Activated CD4-positive, alpha-beta memory T cell treated with anti-CD3 and anti-CD28 coated beads, Interleukin-2, amount 10 ng/mL, durations not matched to agents 7 days and 5 days (primary cell): ENCODE data around the gene DENND4C. TPM values are rescaled to one million over a fixed set of nuclear protein-coding genes. Genes with fewer than 3 reads are reported as not detected.
"Not testable (repeated sequence)": the region's sequence is repeated elsewhere in the genome, so short reads cannot be mapped to it uniquely, and the experiment has no call there.

Experiments used
- CTCF ChIA-PET: fragments of 350-600 bp; sonication (Branson Sonifier 250); formaldehyde crosslinking; loops from one replicate; lab custom pipeline; 2021; ENCODE audit warnings: antibody characterized with exemption, inconsistent platforms; lab: Charles Lee
- POLR2A ChIA-PET: fragments of 350-600 bp; sonication (Branson Sonifier 250); formaldehyde crosslinking; loops from one replicate; lab custom pipeline; 2021; ENCODE audit warnings: antibody characterized with exemption; lab: Charles Lee
- DNase-seq: peaks from one replicate; pipeline ENCODE4 v3.0.0-alpha.2; 2020
- H3K27ac Mint-ChIP-seq: one replicate; pipeline ENCODE4 v1.8.0; 2021; ENCODE audit warnings: mild to moderate bottlenecking, mixed read lengths
- H3K27me3 Mint-ChIP-seq: one replicate; pipeline ENCODE4 v1.8.0; 2021; ENCODE audit warnings: mixed read lengths
- H3K36me3 Mint-ChIP-seq: one replicate; pipeline ENCODE4 v1.8.0; 2021; ENCODE audit warnings: low read depth, mixed read lengths
- H3K4me1 Mint-ChIP-seq: one replicate; pipeline ENCODE4 v1.8.0; 2021; ENCODE audit warnings: mixed read lengths
- H3K4me3 Mint-ChIP-seq: one replicate; pipeline ENCODE4 v1.8.0; 2021; ENCODE audit warnings: mild to moderate bottlenecking, mixed read lengths
- H3K9me3 Mint-ChIP-seq: one replicate; pipeline ENCODE4 v1.8.0; 2021; ENCODE audit warnings: mixed read lengths
- total RNA-seq, 2 experiments: library from RNA; stranded (reverse); gene quantifications; one replicate each; pipeline ENCODE4 v1.2.3, GENCODE V29; 2021

DENND4C gene
- total RNA-seq, 2 experiments from 2014 or later: 47.1 to 52.2 TPM

- Mint-ChIP-seq H3K27ac (peak overlapping the region; percentile 89), H3K9me3 (no peaks in the 10 kb centered on the region), H3K4me3 (peak overlapping the region; percentile 91), H3K27me3 (no peaks in the 10 kb centered on the region), H3K4me1 (peaks cover 46% of the 10 kb centered on the region), H3K36me3 (peaks cover 50% of the 10 kb centered on the region)
- DNase-seq: no peak
- ChIA-PET POLR2A (interaction anchor here (0.6 to 2.3 kb wide), 20 partner anchors 10 to 331 kb away, joined by 3 to 27 read pairs (median 10); partner anchors contain the start of genes ACER2, HAUS6 and RRAGA), CTCF (interaction anchor here (1.1 kb wide), 1 partner anchor 28 kb away, joined by 4 read pairs; the partner anchor contains the start of gene ACER2)
Measured at GRCh38 chr9:19380826-19381075, 150.3 kb downstream of the DENND4C start.

- Mint-ChIP-seq H3K36me3 (peaks cover 41% of the 10 kb centered on the region), H3K27me3 (no peaks in the 10 kb centered on the region), H3K4me1 (peaks cover 38% of the 10 kb centered on the region), H3K4me3 (no peak overlapping the region), H3K9me3 (no peaks in the 10 kb centered on the region), H3K27ac (no peak overlapping the region)
- POLR2A ChIA-PET: no interaction called here
- CTCF ChIA-PET: interaction anchor here (0.6 kb wide), 1 partner anchor 76 kb away, joined by 3 read pairs; no protein-coding TSS in a partner anchor
- DNase-seq: no peak
Measured at GRCh38 chr9:19381656-19382055, 151.2 kb downstream of the DENND4C start.

- H3K4me3 Mint-ChIP-seq, H3K36me3 Mint-ChIP-seq, H3K9me3 Mint-ChIP-seq, DNase-seq, POLR2A ChIA-PET, H3K27ac Mint-ChIP-seq: not testable (repeated sequence)
- peaks cover 18% of the 10 kb centered on the region for H3K27me3 Mint-ChIP-seq
- H3K4me1 Mint-ChIP-seq: peaks cover 16% of the 10 kb centered on the region
- CTCF ChIA-PET: interaction anchor here (0.7 kb wide), 1 partner anchor 23 kb away, joined by 3 read pairs; no protein-coding TSS in a partner anchor
Measured at GRCh38 chr9:19385212-19385611, 154.7 kb downstream of the DENND4C start.

GRCh38 chr9:19385786-19386501, 155.5 kb downstream of the DENND4C start:
- ChIA-PET POLR2A (no interaction called here), CTCF (no interaction called here)
- H3K36me3 Mint-ChIP-seq: peaks cover 4% of the 10 kb centered on the region
- H3K9me3 Mint-ChIP-seq: no peaks in the 10 kb centered on the region
- no peak overlapping the region for H3K4me3 Mint-ChIP-seq
- no peak for DNase-seq
- H3K27ac Mint-ChIP-seq: no peak overlapping the region
- H3K27me3 Mint-ChIP-seq: peaks cover 22% of the 10 kb centered on the region
- peaks cover 10% of the 10 kb centered on the region for H3K4me1 Mint-ChIP-seq

GRCh38 chr9:19386502-19387044, 156.1 kb downstream of the DENND4C start:
- Mint-ChIP-seq H3K27me3 (peaks cover 25% of the 10 kb centered on the region), H3K4me3 (no peak overlapping the region), H3K27ac (no peak overlapping the region), H3K4me1 (peaks cover 5% of the 10 kb centered on the region), H3K9me3 (no peaks in the 10 kb centered on the region), H3K36me3 (no peaks in the 10 kb centered on the region)
- ChIA-PET CTCF (no interaction called here), POLR2A (no interaction called here)
- no peak for DNase-seq

- DNase-seq: no peak
- no peaks in the 10 kb centered on the region for H3K36me3 Mint-ChIP-seq
- CTCF ChIA-PET: no interaction called here
- POLR2A ChIA-PET: no interaction called here
- H3K4me3 Mint-ChIP-seq: no peak overlapping the region
- peaks cover under 1% of the 10 kb centered on the region for H3K4me1 Mint-ChIP-seq
- H3K9me3 Mint-ChIP-seq: no peaks in the 10 kb centered on the region
- no peak overlapping the region for H3K27ac Mint-ChIP-seq
- peaks cover 25% of the 10 kb centered on the region for H3K27me3 Mint-ChIP-seq
Measured at GRCh38 chr9:19387317-19387716, 156.8 kb downstream of the DENND4C start.

- H3K4me1 Mint-ChIP-seq, H3K27ac Mint-ChIP-seq, H3K36me3 Mint-ChIP-seq, DNase-seq, H3K4me3 Mint-ChIP-seq, CTCF ChIA-PET, H3K9me3 Mint-ChIP-seq: not testable (repeated sequence)
- POLR2A ChIA-PET: interaction anchor here (2.6 kb wide), 1 partner anchor 10 kb away, joined by 10 read pairs; the partner anchor contains the start of gene RPS6
- H3K27me3 Mint-ChIP-seq: peaks cover 25% of the 10 kb centered on the region
Measured at GRCh38 chr9:19389539-19389938, 159.0 kb downstream of the DENND4C start.

- POLR2A ChIA-PET: no interaction called here
- CTCF ChIA-PET: interaction anchor here (0.7 kb wide), 1 partner anchor 59 kb away, joined by 3 read pairs; no protein-coding TSS in a partner anchor
Measured at GRCh38 chr9:19397845-19398244, 167.4 kb downstream of the DENND4C start.

GRCh38 chr9:19403231-19403630, 172.7 kb downstream of the DENND4C start:
- H3K27me3 Mint-ChIP-seq, H3K9me3 Mint-ChIP-seq, H3K4me3 Mint-ChIP-seq, H3K4me1 Mint-ChIP-seq, DNase-seq, H3K36me3 Mint-ChIP-seq, CTCF ChIA-PET, H3K27ac Mint-ChIP-seq, POLR2A ChIA-PET: not testable (repeated sequence)

More at GRCh38 chr9:19397845-19398244, 167.4 kb downstream of the DENND4C start:
- no peak overlapping the region for H3K27ac Mint-ChIP-seq
- H3K4me3 Mint-ChIP-seq: no peak overlapping the region
- DNase-seq: no peak
- peaks cover 4% of the 10 kb centered on the region for H3K4me1 Mint-ChIP-seq
- H3K27me3 Mint-ChIP-seq: no peaks in the 10 kb centered on the region
- H3K36me3 Mint-ChIP-seq: peaks cover 2% of the 10 kb centered on the region
- H3K9me3 Mint-ChIP-seq: peaks cover 3% of the 10 kb centered on the region

GRCh38 chr9:19404283-19405075, 174.0 kb downstream of the DENND4C start:
- H3K4me1 Mint-ChIP-seq: peaks cover 12% of the 10 kb centered on the region
- no peak overlapping the region for H3K27ac Mint-ChIP-seq
- ChIA-PET POLR2A (interaction anchor here (0.5 to 2.0 kb wide), 2 partner anchors 24 to 25 kb away, joined by 3 to 10 read pairs; partner anchors contain the start of gene RPS6), CTCF (no interaction called here)
- DNase-seq: no peak
- peaks cover 8% of the 10 kb centered on the region for H3K9me3 Mint-ChIP-seq
- H3K27me3 Mint-ChIP-seq: peaks cover 8% of the 10 kb centered on the region
- peaks cover 7% of the 10 kb centered on the region for H3K36me3 Mint-ChIP-seq
- H3K4me3 Mint-ChIP-seq: no peak overlapping the region

GRCh38 chr9:19405771-19406170, 175.3 kb downstream of the DENND4C start:
- Mint-ChIP-seq H3K27me3 (peaks cover 8% of the 10 kb centered on the region), H3K27ac (no peak overlapping the region), H3K9me3 (peaks cover 8% of the 10 kb centered on the region), H3K4me1 (peaks cover 16% of the 10 kb centered on the region), H3K36me3 (peaks cover 7% of the 10 kb centered on the region), H3K4me3 (no peak overlapping the region)
- ChIA-PET CTCF (no interaction called here), POLR2A (interaction anchor here (2.0 kb wide), 1 partner anchor 26 kb away, joined by 10 read pairs; the partner anchor contains the start of gene RPS6)
- no peak for DNase-seq

- Mint-ChIP-seq H3K36me3 (peaks cover 4% of the 10 kb centered on the region), H3K9me3 (peaks cover 2% of the 10 kb centered on the region), H3K4me3 (peak overlapping the region; percentile 92), H3K27me3 (peaks cover 8% of the 10 kb centered on the region), H3K4me1 (peaks cover 16% of the 10 kb centered on the region), H3K27ac (no peak overlapping the region)
- no peak for DNase-seq
- CTCF ChIA-PET: interaction anchor here (0.6 to 1.5 kb wide), 3 partner anchors 35 to 323 kb away, joined by 3 to 4 read pairs (median 3); no protein-coding TSS in a partner anchor
- POLR2A ChIA-PET: interaction anchor here (1.2 to 3.0 kb wide), 2 partner anchors 29 to 48 kb away, joined by 3 to 16 read pairs; partner anchors contain the start of gene RPS6
Measured at GRCh38 chr9:19408316-19408692, 177.8 kb downstream of the DENND4C start.
